ENCODE measurements around the gene SLC9C2. TPM values are rescaled to one million over a fixed set of nuclear protein-coding genes. Genes with fewer than 3 reads are reported as not detected.
A peak's percentile ranks its signal among the peaks of the same experiment; 100 is the strongest.

The SLC9C2 gene
- total RNA-seq, 1 experiment from 2014 or later, result not detected

DNA sequence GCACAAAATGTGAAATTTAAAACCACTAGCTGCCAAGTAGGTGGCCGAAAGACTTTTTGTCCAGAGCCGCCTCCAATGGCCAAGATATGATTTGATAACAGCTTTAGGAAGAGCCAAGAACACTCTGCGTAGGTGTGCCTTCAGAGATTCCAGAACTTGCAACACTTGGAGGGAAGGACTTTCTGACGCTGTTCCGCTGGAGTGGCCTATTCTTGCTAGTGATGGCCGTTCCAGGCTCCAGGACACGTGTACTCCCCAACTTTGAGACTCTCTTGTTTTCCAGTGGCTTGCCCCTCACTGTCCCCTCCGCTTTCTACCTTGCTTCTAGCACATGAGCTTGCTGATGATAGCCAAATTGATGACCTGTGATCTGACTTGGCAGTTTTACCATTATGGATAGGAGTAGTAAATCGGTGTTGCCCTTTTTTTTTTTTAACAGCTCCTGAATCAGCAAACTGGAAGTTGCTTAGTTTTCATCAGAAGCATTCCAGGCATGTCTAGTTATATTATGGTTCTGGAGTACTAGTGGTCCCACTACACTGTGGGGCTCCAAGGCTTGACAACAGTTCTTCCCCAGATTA, 124.7 kb downstream of the SLC9C2 start:
- H3K36me3 Mint-ChIP-seq, result peaks cover 68% of the 10 kb centered on the region

DNA sequence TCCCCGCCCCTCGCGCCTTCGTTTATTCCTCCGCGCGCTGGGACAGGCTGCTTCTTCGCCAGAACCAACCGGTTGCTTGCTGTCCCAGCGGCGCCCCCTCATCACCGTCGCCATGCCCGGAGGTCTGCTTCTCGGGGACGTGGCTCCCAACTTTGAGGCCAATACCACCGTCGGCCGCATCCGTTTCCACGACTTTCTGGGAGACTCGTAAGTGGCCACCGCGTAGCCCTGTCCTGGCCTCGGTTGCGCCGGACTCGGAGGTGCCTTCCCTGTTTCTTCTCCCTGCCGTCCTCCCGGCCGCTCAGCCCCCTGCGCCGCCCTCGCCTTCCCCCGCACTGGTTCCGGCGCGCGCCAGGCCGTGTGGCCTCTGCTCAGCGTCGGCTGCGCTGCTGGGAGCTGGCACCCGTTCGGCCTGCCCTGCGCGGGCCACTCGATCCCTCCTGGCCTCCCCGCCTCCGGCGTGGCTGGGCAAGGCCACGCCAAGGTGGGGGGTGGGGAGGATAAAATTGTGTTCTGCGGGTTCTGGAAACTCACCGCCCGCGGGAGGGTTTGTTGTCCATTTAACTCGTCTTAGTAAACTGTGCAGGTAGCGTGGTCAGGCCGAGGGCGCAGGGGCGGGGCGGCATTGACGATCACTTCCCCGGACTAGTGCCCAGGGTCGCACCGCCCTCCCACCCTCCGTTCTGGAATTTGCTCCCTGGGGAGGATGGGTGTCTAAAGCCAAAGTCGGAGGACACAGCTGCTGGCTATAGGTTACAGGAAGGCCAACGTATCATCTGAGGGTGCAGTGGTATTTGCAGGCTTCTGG, 125.4 kb downstream of the SLC9C2 start, which contains the start of gene PRDX6:
Gene PRDX6, plus strand, starts transcription at position 50 of the 808 bp plus-strand sequence. Its CDS starts 63 bp downstream, at position 113.
- Mint-ChIP-seq H3K9me3 (0 out of 2 replicates have a peak, but pooled peaks cover 8% of the 10 kb centered on the region), H3K4me3 (peak within 1 kb of the TSS; percentile 94), H3K27ac (peak within 1 kb of the TSS; percentile 96), H3K27me3 (ENCODE audit: low read depth) (no peaks in the 10 kb centered on the region), H3K36me3 (peaks cover 65% of the 10 kb centered on the region), H3K4me1 (peaks cover 44% of the 10 kb centered on the region)
- peak; percentile 9 for ATAC-seq
- CTCF ChIA-PET, result interaction anchor here (0.5 to 3.3 kb wide), 7 partner anchors 28 to 610 kb away, joined by 3 to 28 read pairs (median 4); partner anchors contain the start of gene DARS2
- POLR2A ChIA-PET, result interaction anchor here (0.6 to 2.8 kb wide), 12 partner anchors 12 to 545 kb away, joined by 3 to 10 read pairs (median 4); partner anchors contain the start of genes CENPL, DARS2, GAS5 and KLHL20
- peak; percentile 83 for DNase-seq (ENCODE audit: low spot score)
- TF ChIP-seq ETV6 (CRISPR knock-in tag; IDR thresholded peaks at IDR 0.05), result 0 out of 2 replicates have a peak, but pooled peaks have one; percentile 14
- TF ChIP-seq ZBTB21 (CRISPR knock-in tag; IDR thresholded peaks at IDR 0.05; ENCODE audit: borderline replicate concordance), result no peak
- TF ChIP-seq ATF1 (CRISPR knock-in tag; IDR thresholded peaks at IDR 0.05), result peak; percentile 45; the same call in 1 of the 2 replicates
- no peak for TF ChIP-seq SOX15 (CRISPR knock-in tag; IDR thresholded peaks at IDR 0.05)
- TF ChIP-seq, protein P1, sequence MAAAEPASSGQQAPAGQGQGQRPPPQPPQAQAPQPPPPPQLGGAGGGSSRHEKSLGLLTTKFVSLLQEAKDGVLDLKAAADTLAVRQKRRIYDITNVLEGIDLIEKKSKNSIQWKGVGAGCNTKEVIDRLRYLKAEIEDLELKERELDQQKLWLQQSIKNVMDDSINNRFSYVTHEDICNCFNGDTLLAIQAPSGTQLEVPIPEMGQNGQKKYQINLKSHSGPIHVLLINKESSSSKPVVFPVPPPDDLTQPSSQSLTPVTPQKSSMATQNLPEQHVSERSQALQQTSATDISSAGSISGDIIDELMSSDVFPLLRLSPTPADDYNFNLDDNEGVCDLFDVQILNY (CRISPR knock-in tag; IDR thresholded peaks at IDR 0.05), result no peak
- no peak for TF ChIP-seq IRF2 (CRISPR knock-in tag; IDR thresholded peaks at IDR 0.05; ENCODE audit: borderline replicate concordance, low read depth)
- no peak for TF ChIP-seq ZNF219 (CRISPR knock-in tag; IDR thresholded peaks at IDR 0.05; ENCODE audit: borderline replicate concordance)
- TF ChIP-seq, protein P2, sequence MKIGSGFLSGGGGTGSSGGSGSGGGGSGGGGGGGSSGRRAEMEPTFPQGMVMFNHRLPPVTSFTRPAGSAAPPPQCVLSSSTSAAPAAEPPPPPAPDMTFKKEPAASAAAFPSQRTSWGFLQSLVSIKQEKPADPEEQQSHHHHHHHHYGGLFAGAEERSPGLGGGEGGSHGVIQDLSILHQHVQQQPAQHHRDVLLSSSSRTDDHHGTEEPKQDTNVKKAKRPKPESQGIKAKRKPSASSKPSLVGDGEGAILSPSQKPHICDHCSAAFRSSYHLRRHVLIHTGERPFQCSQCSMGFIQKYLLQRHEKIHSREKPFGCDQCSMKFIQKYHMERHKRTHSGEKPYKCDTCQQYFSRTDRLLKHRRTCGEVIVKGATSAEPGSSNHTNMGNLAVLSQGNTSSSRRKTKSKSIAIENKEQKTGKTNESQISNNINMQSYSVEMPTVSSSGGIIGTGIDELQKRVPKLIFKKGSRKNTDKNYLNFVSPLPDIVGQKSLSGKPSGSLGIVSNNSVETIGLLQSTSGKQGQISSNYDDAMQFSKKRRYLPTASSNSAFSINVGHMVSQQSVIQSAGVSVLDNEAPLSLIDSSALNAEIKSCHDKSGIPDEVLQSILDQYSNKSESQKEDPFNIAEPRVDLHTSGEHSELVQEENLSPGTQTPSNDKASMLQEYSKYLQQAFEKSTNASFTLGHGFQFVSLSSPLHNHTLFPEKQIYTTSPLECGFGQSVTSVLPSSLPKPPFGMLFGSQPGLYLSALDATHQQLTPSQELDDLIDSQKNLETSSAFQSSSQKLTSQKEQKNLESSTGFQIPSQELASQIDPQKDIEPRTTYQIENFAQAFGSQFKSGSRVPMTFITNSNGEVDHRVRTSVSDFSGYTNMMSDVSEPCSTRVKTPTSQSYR (CRISPR knock-in tag; IDR thresholded peaks at IDR 0.05), result no peak
- no peak for TF ChIP-seq TEAD1 (CRISPR knock-in tag; IDR thresholded peaks at IDR 0.05)
- TF ChIP-seq, protein P3, sequence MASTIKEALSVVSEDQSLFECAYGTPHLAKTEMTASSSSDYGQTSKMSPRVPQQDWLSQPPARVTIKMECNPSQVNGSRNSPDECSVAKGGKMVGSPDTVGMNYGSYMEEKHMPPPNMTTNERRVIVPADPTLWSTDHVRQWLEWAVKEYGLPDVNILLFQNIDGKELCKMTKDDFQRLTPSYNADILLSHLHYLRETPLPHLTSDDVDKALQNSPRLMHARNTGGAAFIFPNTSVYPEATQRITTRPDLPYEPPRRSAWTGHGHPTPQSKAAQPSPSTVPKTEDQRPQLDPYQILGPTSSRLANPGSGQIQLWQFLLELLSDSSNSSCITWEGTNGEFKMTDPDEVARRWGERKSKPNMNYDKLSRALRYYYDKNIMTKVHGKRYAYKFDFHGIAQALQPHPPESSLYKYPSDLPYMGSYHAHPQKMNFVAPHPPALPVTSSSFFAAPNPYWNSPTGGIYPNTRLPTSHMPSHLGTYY (CRISPR knock-in tag; IDR thresholded peaks at IDR 0.05), result no peak
- TF ChIP-seq ZNF121 (CRISPR knock-in tag; IDR thresholded peaks at IDR 0.05), result no peak
- no peak for TF ChIP-seq ZNF317 (CRISPR knock-in tag; IDR thresholded peaks at IDR 0.05; ENCODE audit: borderline replicate concordance, low read depth)
- peak; percentile 69; the same call in 1 of the 2 replicates for TF ChIP-seq KAT7 (CRISPR knock-in tag; IDR thresholded peaks at IDR 0.05; ENCODE audit: borderline replicate concordance)

More for the DNA sequence above, 124.7 kb downstream of the SLC9C2 start:
- Mint-ChIP-seq H3K4me1 (peaks cover 44% of the 10 kb centered on the region), H3K4me3 (peak overlapping the region; percentile 94), H3K9me3 (0 out of 2 replicates have a peak, but pooled peaks cover 8% of the 10 kb centered on the region), H3K27ac (peak overlapping the region; percentile 96), H3K27me3 (ENCODE audit: low read depth) (no peaks in the 10 kb centered on the region)
- ChIA-PET CTCF (interaction anchor here (1.0 to 3.3 kb wide), 4 partner anchors 29 to 58 kb away, joined by 3 to 28 read pairs (median 4); no protein-coding TSS in a partner anchor), POLR2A (interaction anchor here (1.5 to 2.8 kb wide), 4 partner anchors 29 to 48 kb away, joined by 4 to 10 read pairs (median 9); no protein-coding TSS in a partner anchor)
- no peak for ATAC-seq
- no peak for DNase-seq (ENCODE audit: low spot score)
- TF ChIP-seq TEAD1 (CRISPR knock-in tag; IDR thresholded peaks at IDR 0.05), result 0 out of 2 replicates have a peak, but pooled peaks have one; percentile 13
- TF ChIP-seq, protein P4, sequence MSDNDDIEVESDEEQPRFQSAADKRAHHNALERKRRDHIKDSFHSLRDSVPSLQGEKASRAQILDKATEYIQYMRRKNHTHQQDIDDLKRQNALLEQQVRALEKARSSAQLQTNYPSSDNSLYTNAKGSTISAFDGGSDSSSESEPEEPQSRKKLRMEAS (CRISPR knock-in tag; IDR thresholded peaks at IDR 0.05), result 0 out of 2 replicates have a peak, but pooled peaks have one; percentile 15
- TF ChIP-seq, protein P2 (CRISPR knock-in tag; IDR thresholded peaks at IDR 0.05), result no peak
- TF ChIP-seq ZNF396 (CRISPR knock-in tag; IDR thresholded peaks at IDR 0.05; ENCODE audit: borderline replicate concordance), result no peak
- 0 out of 2 replicates have a peak, but pooled peaks have one; percentile 19 for TF ChIP-seq FOXK1 (CRISPR knock-in tag; IDR thresholded peaks at IDR 0.05)
- TF ChIP-seq, protein P5, sequence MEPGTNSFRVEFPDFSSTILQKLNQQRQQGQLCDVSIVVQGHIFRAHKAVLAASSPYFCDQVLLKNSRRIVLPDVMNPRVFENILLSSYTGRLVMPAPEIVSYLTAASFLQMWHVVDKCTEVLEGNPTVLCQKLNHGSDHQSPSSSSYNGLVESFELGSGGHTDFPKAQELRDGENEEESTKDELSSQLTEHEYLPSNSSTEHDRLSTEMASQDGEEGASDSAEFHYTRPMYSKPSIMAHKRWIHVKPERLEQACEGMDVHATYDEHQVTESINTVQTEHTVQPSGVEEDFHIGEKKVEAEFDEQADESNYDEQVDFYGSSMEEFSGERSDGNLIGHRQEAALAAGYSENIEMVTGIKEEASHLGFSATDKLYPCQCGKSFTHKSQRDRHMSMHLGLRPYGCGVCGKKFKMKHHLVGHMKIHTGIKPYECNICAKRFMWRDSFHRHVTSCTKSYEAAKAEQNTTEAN (CRISPR knock-in tag; IDR thresholded peaks at IDR 0.05), result no peak
- TF ChIP-seq, protein P6, sequence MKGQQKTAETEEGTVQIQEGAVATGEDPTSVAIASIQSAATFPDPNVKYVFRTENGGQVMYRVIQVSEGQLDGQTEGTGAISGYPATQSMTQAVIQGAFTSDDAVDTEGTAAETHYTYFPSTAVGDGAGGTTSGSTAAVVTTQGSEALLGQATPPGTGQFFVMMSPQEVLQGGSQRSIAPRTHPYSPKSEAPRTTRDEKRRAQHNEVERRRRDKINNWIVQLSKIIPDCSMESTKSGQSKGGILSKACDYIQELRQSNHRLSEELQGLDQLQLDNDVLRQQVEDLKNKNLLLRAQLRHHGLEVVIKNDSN (CRISPR knock-in tag; IDR thresholded peaks at IDR 0.05), result 0 out of 2 replicates have a peak, but pooled peaks have one; percentile 12
